Measurements from ENCODE around the gene TANGO6. TPM values are rescaled to one million over a fixed set of nuclear protein-coding genes. Genes with fewer than 3 reads are reported as not detected.

The TANGO6 gene
- total RNA-seq, 2 donors from 2014 or later: 9.6 to 22.7 TPM

DNA sequence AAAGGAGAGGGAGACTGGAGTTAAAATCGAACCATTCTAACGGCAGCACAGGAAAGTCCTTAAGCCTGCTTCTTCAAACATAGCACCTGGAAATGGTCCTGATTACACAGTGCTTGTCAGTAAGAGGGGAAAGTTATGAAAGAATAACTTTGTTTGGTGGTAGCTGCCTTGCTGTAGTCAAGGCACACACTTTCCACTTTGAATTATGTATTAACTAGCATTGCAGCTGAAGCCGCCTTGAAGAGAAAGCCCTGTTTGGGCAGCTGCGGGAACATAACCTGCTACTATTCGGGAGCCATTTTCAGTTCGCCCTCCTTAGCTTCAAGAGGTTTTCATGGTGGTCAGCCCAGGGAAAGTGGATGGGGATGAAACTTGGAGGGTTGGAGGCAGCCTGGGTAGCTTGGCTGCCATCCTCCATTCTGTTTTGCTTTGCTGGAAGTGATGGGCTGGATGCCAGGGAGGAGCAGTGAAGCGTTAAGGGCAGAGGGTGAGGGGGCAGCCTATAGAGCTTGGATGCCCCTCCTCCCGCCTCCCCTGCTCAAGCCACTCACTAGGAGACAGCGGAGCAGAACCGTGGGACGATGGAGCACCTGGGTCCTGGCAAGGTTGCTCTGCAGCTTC is 256.9 kb downstream of the TANGO6 start:
- DNase-seq (peak in 2 of 4 donors; percentile 15 to 23), ATAC-seq (peak; percentile 68)
- Histone ChIP-seq H3K9me3 (no peaks in the 10 kb centered on the region), H3K36me3 (replicated peaks in 1 of 2; ENCODE audit: insufficient read depth in 1 of 2, low read depth in 2 of 2) (no peaks in the 10 kb centered on the region), H3K27ac (peak overlapping the region; percentile 40 to 75 (median 52)), H3K4me3 (no peak overlapping the region), H3K27me3 (no peaks in the 10 kb centered on the region), H3K4me1 (peaks cover 20% of the 10 kb centered on the region)
- 3 to 11% methylated on average over 6 to 11 of the region's 11 CpGs for WGBS, 2 donors
- TF ChIP-seq POLR2A (IDR thresholded peaks at IDR 0.05): peak in 2 of 3 donors; percentile 22 to 25
- TF ChIP-seq, protein P1, sequence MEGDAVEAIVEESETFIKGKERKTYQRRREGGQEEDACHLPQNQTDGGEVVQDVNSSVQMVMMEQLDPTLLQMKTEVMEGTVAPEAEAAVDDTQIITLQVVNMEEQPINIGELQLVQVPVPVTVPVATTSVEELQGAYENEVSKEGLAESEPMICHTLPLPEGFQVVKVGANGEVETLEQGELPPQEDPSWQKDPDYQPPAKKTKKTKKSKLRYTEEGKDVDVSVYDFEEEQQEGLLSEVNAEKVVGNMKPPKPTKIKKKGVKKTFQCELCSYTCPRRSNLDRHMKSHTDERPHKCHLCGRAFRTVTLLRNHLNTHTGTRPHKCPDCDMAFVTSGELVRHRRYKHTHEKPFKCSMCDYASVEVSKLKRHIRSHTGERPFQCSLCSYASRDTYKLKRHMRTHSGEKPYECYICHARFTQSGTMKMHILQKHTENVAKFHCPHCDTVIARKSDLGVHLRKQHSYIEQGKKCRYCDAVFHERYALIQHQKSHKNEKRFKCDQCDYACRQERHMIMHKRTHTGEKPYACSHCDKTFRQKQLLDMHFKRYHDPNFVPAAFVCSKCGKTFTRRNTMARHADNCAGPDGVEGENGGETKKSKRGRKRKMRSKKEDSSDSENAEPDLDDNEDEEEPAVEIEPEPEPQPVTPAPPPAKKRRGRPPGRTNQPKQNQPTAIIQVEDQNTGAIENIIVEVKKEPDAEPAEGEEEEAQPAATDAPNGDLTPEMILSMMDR (IDR thresholded peaks at IDR 0.05): no peak
- intact Hi-C loops (cut with DNase I): no loop called here

DNA sequence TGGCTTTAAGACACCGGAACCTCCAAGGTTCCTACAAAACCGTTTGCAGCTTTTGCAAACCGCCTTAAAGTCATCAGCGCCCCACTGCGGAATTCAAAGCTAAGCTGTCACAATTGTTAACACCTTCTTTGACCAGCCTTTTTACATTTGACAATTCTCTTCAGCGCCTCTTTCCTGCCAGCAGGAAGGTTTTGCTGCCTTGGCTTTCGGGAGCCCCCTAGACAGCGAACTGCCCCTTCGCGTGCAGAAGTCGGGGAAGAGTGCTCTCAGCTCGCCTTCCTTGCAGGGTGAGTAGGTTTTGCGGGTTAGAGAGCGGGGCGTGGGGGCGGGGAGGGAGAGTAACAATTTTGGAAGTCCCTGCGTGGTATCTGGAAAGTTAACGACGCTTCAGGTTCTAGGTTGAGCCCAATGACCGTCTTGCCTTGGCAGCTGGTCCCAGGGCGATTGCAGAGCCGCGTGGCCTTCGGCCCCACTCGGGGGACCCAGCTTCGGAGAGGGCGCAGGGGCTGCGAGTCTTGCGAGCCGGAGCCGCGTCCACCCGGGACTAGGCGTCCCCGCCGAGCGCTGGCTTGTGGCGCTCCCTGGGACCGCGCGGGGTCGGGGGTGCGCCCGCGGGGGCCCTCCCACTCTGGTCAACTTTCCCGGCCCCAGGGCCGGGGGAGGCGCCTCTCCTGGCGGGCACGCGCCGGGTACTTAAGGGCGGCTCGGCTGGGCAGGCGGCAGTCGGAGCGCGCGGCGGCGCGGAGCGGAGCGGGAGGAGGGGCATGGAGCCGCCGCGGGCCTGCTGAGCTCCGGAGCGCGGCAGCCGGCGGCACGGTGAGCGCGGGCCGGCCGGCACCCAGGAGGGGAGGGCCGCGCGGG is 262.4 kb downstream of the TANGO6 start, which contains the start of gene HAS3:
TSS of gene HAS3 (plus strand) at position 153 of the 861 bp plus-strand sequence. CDS start 3,743 bp downstream, outside the sequence.
- Histone ChIP-seq H3K4me3 (peak within 1 kb of the TSS; percentile 29 to 41), H3K27ac (peak within 1 kb of the TSS in 3 of 4 donors; percentile 19 to 61 (median 35)), H3K9me3 (no peaks in the 10 kb centered on the region), H3K4me1 (peaks cover 33% of the 10 kb centered on the region), H3K36me3 (replicated peaks in 1 of 2; ENCODE audit: insufficient read depth in 1 of 2, low read depth in 2 of 2) (no peaks in the 10 kb centered on the region), H3K27me3 (no peaks in the 10 kb centered on the region)
- 0 to 1% methylated on average over 19 to 71 of the region's 80 CpGs for WGBS, 2 donors
- intact Hi-C loops (cut with DNase I): no loop called here
- DNase-seq (peak; percentile 58 to 77 (median 64)), ATAC-seq (peak; percentile 78)
- TF ChIP-seq POLR2A (IDR thresholded peaks at IDR 0.05): peak in 2 of 3 donors; percentile 35 to 43
- TF ChIP-seq, protein P1 (IDR thresholded peaks at IDR 0.05): peak in 5 of 7 experiments; percentile 15 to 39 (median 33)

DNA sequence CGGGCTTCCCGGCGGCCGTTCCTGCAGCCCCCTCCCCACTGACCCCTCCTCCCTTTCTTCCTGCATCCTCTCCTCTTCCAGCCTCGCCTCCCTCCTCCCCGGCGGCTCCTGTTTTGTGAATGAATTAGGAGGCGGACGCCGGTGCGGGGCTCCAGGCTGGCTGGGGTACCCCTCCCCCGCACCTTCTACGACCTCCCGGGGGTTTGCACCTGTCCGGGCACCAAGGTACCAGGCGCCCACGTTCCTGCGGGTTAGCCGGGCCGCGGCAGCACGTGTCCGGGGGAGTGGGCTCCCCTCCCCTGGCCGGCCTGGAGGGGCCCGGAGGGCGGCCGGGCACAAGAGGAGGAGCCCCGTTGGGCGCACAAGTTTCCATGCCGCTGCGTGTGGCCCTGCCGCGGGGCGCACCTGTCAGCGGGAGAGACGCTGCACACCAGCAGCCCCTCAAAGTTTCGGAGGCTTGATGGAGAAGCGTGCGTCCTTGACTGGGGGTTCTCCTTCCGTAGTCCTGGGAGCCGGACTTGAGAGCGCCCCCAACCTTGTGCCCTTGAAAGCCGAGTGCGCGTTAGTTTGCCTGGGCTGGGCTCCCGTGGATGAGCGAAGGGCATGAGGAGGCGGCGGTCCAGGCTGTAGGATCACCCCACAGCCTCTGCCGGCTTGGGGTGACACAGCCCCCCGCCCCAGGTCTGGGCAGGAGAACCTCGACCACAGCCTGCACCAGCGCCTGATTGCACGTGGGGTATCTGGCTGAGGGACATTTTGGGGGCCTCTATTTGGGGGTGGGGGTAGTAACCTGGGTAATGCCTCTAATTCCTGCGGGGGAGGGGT is 263.4 kb downstream of the TANGO6 start:
- no peak overlapping the region for H3K27ac ChIP-seq
- H3K4me3 ChIP-seq: peak overlapping the region in 1 of 2 donors; percentile 17
- 0 to 2% methylated on average over 12 to 50 of the region's 55 CpGs for WGBS, 2 donors
- H3K9me3 ChIP-seq: no peaks in the 10 kb centered on the region
- no peak for ATAC-seq
- H3K4me1 ChIP-seq: peaks cover 29% of the 10 kb centered on the region
- H3K36me3 ChIP-seq (replicated peaks in 1 of 2; ENCODE audit: insufficient read depth in 1 of 2, low read depth in 2 of 2): no peaks in the 10 kb centered on the region
- peak in 1 of 4 donors; percentile 23 for DNase-seq
- H3K27me3 ChIP-seq: no peaks in the 10 kb centered on the region
- TF ChIP-seq POLR2A (IDR thresholded peaks at IDR 0.05): no peak
- TF ChIP-seq, protein P1 (IDR thresholded peaks at IDR 0.05): no peak
- intact Hi-C loops (cut with DNase I): no loop called here

DNA sequence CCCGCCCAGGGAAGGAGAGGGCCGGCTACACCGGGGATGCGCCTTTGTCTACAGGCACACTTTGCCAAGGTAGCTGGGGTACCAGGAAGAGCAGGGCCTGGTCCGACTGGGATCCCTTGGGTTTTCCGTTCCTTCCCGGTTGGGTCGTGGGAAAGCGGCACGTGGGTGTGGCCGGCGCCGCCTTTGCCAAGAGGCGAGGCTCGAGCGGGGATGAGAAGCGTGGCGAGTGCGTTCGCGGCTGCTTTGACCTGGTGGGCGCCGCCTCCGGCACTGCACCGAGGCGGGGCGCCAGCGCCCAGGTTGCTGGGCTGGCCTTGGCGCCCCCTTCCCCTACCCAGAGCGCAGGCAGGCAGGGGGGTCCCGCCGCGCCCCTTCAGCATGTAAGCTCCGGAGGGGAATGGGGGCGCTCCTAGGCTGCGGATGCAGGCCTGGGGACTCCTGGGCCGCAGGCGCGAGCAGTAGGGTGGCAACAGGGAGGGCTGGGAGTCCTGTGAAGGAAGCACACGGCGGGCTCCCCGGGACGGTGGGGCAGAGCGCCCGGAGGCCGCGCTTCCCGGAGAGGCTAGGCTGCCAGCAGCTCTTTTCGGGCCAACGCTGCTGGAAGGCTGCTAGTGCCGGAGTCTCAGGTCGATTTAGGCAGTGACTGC is 264.1 kb downstream of the TANGO6 start:
- peak in 3 of 4 donors; percentile 45 to 56 (median 48) for DNase-seq

More for the DNA sequence above, 264.1 kb downstream of the TANGO6 start:
- peak; percentile 27 for ATAC-seq
- Histone ChIP-seq H3K27ac (no peak overlapping the region), H3K4me1 (peaks cover 36% of the 10 kb centered on the region), H3K4me3 (no peak overlapping the region), H3K9me3 (no peaks in the 10 kb centered on the region), H3K27me3 (no peaks in the 10 kb centered on the region), H3K36me3 (replicated peaks in 1 of 2; ENCODE audit: insufficient read depth in 1 of 2, low read depth in 2 of 2) (no peaks in the 10 kb centered on the region)
- TF ChIP-seq POLR2A (IDR thresholded peaks at IDR 0.05): no peak
- TF ChIP-seq, protein P1 (IDR thresholded peaks at IDR 0.05): no peak
- 3% methylated on average over 50 of the region's 52 CpGs; no CpG with 5 or more reads in 1 of the 2 donors for WGBS, 2 donors
- intact Hi-C loops (cut with DNase I): no loop called here

Data from body of pancreas (tissue), 4 donors.